NB4 (cell line): ENCODE measurements around the gene PITPNM3.

Experiments used
- MYC ChIP-seq: IDR thresholded peaks from 2 replicates; pipeline ENCODE4 v1.6.1; 2011; ENCODE audit warnings: low read depth, low read length
- TF ChIP-seq, protein P1 (sequence below): IDR thresholded peaks from one replicate; pipeline ENCODE4 v1.5.1; 2012; ENCODE audit warnings: low read depth, low read length

DNA sequence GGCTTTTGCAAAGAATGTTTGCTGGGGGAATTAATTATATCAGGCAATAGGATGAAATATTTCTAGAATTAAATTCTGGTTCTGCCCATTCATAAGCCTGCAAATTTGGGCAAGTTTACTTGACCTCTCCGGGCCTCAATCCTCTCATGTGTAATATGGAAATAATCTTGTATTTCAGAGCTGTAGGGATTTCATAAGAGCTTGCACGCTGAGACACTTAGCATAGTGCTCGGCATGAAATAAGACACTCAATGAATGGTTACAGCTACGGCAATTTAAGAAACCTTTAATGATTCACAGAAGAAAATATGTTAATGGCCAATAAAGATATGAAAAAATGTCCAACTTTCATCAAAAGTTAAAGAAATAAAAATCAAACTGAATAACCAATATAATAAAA, 40.6 kb upstream of the PITPNM3 start:
- no peak for TF ChIP-seq MYC
- TF ChIP-seq, protein P1, sequence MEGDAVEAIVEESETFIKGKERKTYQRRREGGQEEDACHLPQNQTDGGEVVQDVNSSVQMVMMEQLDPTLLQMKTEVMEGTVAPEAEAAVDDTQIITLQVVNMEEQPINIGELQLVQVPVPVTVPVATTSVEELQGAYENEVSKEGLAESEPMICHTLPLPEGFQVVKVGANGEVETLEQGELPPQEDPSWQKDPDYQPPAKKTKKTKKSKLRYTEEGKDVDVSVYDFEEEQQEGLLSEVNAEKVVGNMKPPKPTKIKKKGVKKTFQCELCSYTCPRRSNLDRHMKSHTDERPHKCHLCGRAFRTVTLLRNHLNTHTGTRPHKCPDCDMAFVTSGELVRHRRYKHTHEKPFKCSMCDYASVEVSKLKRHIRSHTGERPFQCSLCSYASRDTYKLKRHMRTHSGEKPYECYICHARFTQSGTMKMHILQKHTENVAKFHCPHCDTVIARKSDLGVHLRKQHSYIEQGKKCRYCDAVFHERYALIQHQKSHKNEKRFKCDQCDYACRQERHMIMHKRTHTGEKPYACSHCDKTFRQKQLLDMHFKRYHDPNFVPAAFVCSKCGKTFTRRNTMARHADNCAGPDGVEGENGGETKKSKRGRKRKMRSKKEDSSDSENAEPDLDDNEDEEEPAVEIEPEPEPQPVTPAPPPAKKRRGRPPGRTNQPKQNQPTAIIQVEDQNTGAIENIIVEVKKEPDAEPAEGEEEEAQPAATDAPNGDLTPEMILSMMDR = no peak
